SIG-M5 treated with dmso at 0.1 percent for 504 hours (cell line): ENCODE results near the gene IL6R.

ENCODE experiments used
- DNase-seq: peaks from one replicate; lab custom pipeline; 2025; ENCODE audit not compliant: unreplicated experiment; lab: John Stamatoyannopoulos, UW

The IL6R gene

GRCh38 chr1:154446789-154447188 is 41.6 kb downstream of the IL6R start:
- no peak for DNase-seq

GRCh38 chr1:154448331-154448811 is 43.2 kb downstream of the IL6R start:
- DNase-seq: no peak

- no peak for DNase-seq
These were observed 48.0 kb downstream of the IL6R start for GRCh38 chr1:154453161-154453560.

DNA sequence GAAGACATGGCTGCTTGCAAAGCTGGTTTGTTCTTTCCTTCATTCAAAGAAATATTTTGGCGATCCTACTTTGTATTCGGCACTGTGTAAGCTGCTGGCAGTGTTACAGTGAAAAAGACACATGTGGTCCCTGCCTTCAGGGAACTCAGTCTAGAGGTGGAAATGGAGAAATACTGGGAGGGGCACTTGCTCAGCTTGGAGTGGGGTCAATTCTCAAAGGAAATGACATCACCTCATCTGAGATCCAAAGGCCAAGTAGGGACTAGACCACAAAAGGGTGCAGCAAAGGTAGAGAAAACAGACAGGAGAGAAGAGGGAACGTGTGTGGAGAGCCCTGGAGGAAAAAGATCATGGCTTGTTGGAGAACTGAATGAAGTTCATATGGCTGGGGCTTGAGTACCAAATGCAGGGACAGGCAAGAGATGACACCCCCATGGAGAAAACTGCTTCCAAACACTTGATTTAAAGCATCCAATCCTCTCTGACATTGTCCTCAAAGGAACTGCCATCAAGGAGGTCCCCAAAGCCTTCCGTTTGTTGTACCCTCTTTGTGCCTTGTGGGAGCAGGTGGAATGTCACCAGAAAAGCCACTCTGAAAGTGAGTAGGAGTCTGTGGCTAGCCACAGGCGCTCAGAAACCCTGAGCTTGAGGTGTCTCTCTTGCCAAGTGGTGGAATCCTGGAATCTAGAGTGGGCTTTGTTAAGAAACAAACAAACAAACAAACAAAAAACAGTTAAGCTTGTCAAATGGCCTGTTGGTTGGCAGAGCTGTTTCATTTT is 48.6 kb downstream of the IL6R start:
- no peak for DNase-seq

- DNase-seq: no peak
These were observed 49.4 kb downstream of the IL6R start for GRCh38 chr1:154454386-154455120.

DNA sequence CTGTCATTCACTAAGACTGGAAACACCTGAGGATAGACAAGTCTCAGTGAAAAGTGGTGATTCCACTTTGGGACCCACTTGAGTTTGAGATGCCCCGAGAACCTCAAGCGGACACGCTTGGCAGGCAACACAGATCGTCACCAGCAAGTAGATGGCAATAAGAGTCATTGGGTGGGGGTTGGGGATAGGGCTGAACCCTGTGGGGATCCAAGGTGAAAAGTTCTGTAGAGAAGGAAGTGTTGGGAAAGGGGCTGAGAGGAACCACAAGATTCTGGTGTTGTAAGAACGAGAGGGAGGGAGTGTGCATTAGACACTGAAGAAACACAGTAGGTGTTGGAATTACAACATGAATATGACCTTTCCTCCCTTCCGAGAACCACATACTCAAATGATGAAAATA is 51.5 kb downstream of the IL6R start:
- DNase-seq: peak; percentile 89

GRCh38 chr1:154459080-154459479 is 53.9 kb downstream of the IL6R start:
- no peak for DNase-seq

DNA sequence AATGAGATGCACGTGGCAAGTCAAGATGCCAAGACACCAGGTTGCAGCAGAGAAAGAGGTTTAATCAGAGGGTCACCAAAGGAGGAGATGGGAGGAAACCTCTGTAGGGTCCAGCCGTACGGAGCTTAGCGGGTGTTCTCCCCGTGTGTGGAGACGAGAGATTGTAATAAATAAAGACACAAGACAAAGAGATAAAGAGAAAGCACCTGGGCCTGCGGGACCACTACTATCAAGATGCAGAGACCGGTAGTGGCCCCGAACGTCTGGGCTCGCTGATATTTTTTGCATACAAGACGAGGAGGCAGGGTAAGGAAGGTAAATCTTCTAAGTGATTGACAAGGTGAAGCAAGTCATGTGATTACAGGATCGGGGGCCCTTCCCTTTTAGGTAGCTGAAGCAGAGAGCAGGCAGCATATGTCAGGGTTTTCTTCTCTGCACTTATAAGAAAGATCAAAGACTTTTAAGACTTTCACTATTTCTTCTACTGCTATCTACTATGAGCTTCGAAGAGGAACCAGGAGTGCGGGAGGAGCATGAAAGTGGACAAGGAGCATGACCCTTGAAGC is 55.6 kb downstream of the IL6R start:
- no peak for DNase-seq

GRCh38 chr1:154463512-154463990 is 58.4 kb downstream of the IL6R start:
- no peak for DNase-seq

GRCh38 chr1:154465621-154466195 is 60.6 kb downstream of the IL6R start:
- no peak for DNase-seq

- no peak for DNase-seq
These were observed 61.1 kb downstream of the IL6R start for GRCh38 chr1:154466206-154466605.

DNA sequence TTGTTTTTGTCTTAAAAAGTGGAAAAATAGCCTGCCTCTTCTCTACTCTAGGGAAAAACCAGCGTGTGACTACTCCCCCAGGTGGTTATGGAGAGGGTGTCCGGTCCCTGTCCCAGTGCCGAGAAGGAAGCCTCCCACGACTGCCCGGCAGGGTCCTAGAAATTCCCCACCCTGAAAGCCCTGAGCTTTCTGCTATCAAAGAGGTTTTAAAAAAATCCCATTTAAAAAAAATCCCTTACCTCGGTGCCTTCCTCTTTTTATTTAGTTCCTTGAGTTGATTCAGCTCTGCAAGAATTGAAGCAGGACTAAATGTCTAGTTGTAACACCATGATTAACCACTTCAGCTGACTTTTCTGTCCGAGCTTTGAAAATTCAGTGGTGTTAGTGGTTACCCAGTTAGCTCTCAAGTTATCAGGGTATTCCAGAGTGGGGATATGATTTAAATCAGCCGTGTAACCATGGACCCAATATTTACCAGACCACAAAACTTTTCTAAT is 61.8 kb downstream of the IL6R start:
- DNase-seq: no peak

GRCh38 chr1:154467434-154468102 is 62.4 kb downstream of the IL6R start:
- no peak for DNase-seq

DNA sequence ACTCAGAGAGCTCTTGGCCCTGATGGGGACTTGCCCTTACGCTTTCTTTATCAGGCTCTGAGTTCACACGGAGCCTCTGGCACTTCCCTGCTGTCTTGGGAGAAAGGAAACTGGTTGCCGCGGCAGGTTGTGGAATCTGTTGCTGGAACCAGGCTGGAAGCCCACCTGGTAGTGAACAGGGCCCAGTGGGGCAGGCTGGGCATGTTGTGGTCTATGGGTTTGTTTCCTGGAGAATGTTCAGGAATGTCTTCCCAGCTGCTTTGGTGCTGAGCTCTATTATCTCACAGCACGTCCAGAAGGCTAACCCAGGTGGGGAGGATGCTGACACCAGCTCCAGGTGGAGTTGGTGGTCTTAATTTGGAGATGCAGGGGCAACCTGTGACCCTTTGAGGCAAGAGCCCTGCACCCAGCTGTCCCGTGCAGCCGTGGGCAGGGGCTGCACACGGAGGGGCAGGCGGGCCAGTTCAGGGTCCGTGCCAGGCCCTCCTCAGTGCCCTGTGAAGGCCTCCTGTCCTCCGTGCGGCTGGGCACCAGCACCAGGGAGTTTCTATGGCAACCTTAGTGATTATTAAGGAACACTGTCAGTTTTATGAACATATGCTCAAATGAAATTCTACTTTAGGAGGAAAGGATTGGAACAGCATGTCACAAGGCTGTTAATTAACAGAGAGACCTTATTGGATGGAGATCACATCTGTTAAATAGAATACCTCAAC is 63.5 kb downstream of the IL6R start:
- DNase-seq: no peak

DNA sequence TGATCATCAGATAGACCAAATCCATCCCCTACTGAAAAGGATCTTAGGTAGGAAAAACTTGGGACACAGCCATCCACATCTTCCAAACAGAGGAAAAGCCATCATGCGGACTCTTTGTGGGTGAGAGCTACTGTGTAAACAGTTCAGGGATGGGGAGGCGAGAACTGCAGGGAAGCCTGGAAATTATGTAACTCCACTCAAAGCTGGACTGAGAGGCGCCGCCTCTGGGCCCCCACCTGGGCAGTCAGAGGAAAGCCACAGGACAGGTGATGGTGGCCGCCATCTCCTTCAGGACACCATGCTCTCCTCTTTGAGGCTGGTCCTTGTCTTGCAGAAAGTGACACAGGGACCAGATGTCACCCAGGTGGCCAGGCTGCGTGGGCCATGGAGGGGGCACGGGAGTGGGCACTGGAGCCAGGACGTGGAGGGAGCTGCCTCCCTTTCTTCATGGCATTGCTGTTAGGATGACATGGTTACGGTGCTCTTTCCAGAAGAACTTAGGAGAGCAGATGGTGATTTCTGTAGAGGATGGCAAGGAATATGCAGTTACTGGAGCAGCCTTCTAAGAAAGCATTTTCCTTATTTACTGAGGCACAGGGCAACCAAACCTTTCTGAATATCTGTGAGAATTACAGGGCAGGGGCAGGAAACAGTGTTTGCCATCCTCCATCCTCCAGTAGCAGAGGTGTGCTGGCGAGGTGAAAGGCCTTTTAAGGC is 64.9 kb downstream of the IL6R start:
- no peak for DNase-seq

DNA sequence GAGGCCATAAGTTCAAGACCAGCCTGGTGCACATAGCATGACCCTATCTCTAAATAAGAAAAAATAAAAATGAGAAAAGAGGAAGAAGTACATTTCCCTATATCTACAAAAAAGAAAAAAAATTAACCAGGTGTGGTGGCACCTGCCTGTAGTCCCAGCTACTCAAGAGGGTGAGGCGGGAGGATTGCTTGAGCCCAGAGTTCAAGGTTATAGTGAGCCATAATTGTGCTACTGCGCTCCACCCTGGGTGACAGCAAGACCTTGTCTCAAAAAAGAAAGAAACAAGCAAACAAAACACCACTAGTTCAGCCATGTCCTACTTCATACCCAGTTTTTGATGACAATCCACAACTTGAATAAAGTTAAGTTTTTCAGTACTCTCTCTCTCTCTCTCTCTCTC is 66.2 kb downstream of the IL6R start:
- no peak for DNase-seq

GRCh38 chr1:154474802-154475201 is 69.7 kb downstream of the IL6R start:
- DNase-seq: no peak

- DNase-seq: no peak
These were observed 71.6 kb downstream of the IL6R start for GRCh38 chr1:154476791-154477190.

DNA sequence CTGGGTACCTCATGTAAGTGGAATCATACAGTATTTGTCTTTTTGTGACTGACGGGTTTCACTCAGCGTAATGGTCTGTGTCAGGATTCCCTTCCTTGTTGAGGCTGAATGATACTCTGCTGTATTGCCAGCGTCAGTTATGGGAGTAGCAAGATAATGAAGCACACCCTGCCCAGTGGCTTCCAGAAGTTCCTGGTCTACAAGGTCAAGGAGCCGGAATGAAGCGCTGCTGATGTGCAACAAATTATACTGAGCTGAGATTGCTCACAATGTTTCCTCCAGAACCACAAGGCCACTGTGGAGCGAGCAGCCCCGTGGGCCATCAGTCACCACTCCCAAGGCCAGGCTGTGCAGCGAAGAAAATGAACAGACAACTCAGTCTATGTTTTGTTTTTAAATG is 72.9 kb downstream of the IL6R start:
- no peak for DNase-seq

DNA sequence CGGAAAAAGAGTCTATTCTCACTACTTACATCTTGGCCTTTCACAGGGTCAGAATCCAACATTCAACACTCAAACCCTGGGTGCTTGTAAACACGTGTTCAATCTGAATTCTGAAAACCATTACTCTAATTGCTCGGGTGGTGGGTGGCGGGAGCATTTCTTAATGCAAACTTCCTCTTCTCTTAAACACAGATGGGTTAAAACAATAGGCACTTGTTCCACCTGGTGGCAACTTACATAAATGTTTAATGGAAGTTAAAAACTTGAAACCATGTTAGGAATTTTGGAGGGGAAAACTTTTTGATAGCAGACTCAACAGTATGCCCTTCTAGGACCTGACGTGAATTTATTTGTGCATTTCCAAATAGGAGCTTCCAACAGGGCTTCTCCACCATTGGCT is 73.5 kb downstream of the IL6R start:
- DNase-seq: peak; percentile 89
